DND-41 (cell line): ENCODE data around the gene SPAG5.

Source experiments
- EZH2 ChIP-seq: IDR thresholded peaks from 3 replicates; pipeline ENCODE4 v1.6.1; 2012; ENCODE audit warnings: borderline replicate concordance, low read depth, mild to moderate bottlenecking, moderate library complexity, low read length, inconsistent platforms; ENCODE audit not compliant: severe bottlenecking
- TF ChIP-seq, protein P1 (sequence below): IDR thresholded peaks from 2 replicates; pipeline ENCODE4 v1.5.1; 2012; ENCODE audit warnings: borderline replicate concordance, low read length, moderate library complexity, mild to moderate bottlenecking; ENCODE audit not compliant: poor library complexity, severe bottlenecking; ENCODE audit errors: extremely low read depth

DNA sequence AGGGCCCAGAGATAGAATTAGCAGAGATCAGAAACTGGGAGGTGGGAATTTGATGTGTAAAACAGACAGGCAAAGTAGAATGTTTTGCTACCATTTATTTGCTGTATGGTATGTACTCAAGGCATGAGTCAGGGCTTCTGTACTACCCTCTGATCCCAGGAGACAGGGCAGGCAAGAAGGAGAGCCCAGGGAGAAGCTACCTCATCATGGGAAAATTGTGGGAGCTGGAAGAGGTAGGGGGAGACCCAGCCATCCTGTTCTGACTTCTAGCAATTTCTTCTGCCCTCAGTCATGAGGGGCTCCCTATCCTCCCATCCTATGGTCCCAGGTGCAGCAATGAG is 25.8 kb downstream of the SPAG5 start:
- TF ChIP-seq, protein P1, sequence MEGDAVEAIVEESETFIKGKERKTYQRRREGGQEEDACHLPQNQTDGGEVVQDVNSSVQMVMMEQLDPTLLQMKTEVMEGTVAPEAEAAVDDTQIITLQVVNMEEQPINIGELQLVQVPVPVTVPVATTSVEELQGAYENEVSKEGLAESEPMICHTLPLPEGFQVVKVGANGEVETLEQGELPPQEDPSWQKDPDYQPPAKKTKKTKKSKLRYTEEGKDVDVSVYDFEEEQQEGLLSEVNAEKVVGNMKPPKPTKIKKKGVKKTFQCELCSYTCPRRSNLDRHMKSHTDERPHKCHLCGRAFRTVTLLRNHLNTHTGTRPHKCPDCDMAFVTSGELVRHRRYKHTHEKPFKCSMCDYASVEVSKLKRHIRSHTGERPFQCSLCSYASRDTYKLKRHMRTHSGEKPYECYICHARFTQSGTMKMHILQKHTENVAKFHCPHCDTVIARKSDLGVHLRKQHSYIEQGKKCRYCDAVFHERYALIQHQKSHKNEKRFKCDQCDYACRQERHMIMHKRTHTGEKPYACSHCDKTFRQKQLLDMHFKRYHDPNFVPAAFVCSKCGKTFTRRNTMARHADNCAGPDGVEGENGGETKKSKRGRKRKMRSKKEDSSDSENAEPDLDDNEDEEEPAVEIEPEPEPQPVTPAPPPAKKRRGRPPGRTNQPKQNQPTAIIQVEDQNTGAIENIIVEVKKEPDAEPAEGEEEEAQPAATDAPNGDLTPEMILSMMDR, result no peak
- no peak for TF ChIP-seq EZH2
